Measurements from ENCODE around the gene PHLPP1. TPM values are rescaled to one million over a fixed set of nuclear protein-coding genes. Genes with fewer than 3 reads are reported as not detected.

PHLPP1 gene
- total and polyA plus RNA-seq, 2 of the 4 experiments (the other 2 are of a cell fraction), result 3.3 to 3.6 TPM

GRCh38 chr18:62741118-62741566 is 25.8 kb downstream of the PHLPP1 start:
- peaks cover 4% of the 10 kb centered on the region; the same call in 1 of the 2 replicates for H4K20me1 ChIP-seq (ENCODE audit: insufficient read depth, low read length)
- H3K4ac ChIP-seq (ENCODE audit: low read depth, low read length), result no peak overlapping the region
- in situ Hi-C loops (cut with MboI; ENCODE audit: low sequenced_read_pairs), result no loop called here
- BruUV-seq (replicated peaks), result no TSS peak
- H3K9ac ChIP-seq (ENCODE audit: low read depth, low read length), result no peak overlapping the region
- POLR2A ChIA-PET (ENCODE audit: unreplicated experiment), result interaction anchor here (0.6 kb wide), 1 partner anchor 12 kb away, joined by 4 read pairs; no protein-coding TSS in a partner anchor
- ATAC-seq (ENCODE audit: low read depth) (no peak), DNase-seq (peak; percentile 61)
- H2AK9ac ChIP-seq (replicated peaks; ENCODE audit: low read depth, low read length, poor library complexity), result no peak overlapping the region
- CTCF ChIA-PET, result no interaction called here
- peaks cover 8% of the 10 kb centered on the region; the same call in 1 of the 2 replicates for H3K9me1 ChIP-seq (ENCODE audit: insufficient read depth, low read length)
- H2AK5ac ChIP-seq (ENCODE audit: low read depth, low read length), result no peak overlapping the region
- no peak overlapping the region for H2BK15ac ChIP-seq (ENCODE audit: low read depth, low read length)
- H3K4me1 ChIP-seq (ENCODE audit: control insufficient read depth, insufficient read depth, low read length), result peaks cover 9% of the 10 kb centered on the region
- no peak overlapping the region for H4K91ac ChIP-seq (ENCODE audit: insufficient read depth, low read depth, low read length)
- no peaks in the 10 kb centered on the region for H3K9me3 ChIP-seq (ENCODE audit: control insufficient read depth, insufficient read depth, low read length)
- no peaks in the 10 kb centered on the region for H3K36me3 ChIP-seq (ENCODE audit: control insufficient read depth, insufficient read depth, low read length)
- no peak overlapping the region for H2AFZ ChIP-seq (replicated peaks; ENCODE audit: low read length, poor library complexity)
- H3K18ac ChIP-seq (ENCODE audit: low read depth, low read length), result no peak overlapping the region
- H3K27ac ChIP-seq (ENCODE audit: insufficient read depth, low read length), result no peak overlapping the region
- H3K79me1 ChIP-seq (ENCODE audit: low read depth in 1 of 2, low read length in 2 of 2), result peaks cover 7 to 31% of the 10 kb centered on the region in 2 experiments; a peak in 3 of 4 replicates
- H2BK20ac ChIP-seq (ENCODE audit: low read depth, low read length), result no peak overlapping the region
- intact Hi-C loops (cut with micrococcal nuclease), result no loop called here
- dilution Hi-C loops (cut with HindIII; ENCODE audit: low sequenced_read_pairs, unreplicated experiment), result no loop called here
- no peak overlapping the region for H3K23ac ChIP-seq (ENCODE audit: low read depth, low read length)
- no peak for TF ChIP-seq POLR2A (IDR thresholded peaks at IDR 0.05; ENCODE audit: low read depth, low read length)
- no peak for TF ChIP-seq RCOR1 (IDR thresholded peaks at IDR 0.05; ENCODE audit: insufficient replicate concordance, low read length)
- no peak for TF ChIP-seq FOS (IDR thresholded peaks at IDR 0.05; ENCODE audit: low read depth, low read length)
- TF ChIP-seq CTCF (conservative IDR thresholded peaks at IDR 0.05; ENCODE audit: low read depth, low read length), result no peak
- no peak for TF ChIP-seq MAZ (IDR thresholded peaks at IDR 0.05; ENCODE audit: borderline replicate concordance, low read depth, low read length)
- TF ChIP-seq USF2 (IDR thresholded peaks at IDR 0.05; ENCODE audit: low read depth, low read length), result no peak
- TF ChIP-seq SMC3 (IDR thresholded peaks at IDR 0.05; ENCODE audit: low read depth, low read length), result no peak
- TF ChIP-seq BHLHE40 (IDR thresholded peaks at IDR 0.05; ENCODE audit: low read depth, low read length), result no peak
- no peak for TF ChIP-seq CEBPB (IDR thresholded peaks at IDR 0.05; ENCODE audit: low read depth, low read length)
- no peak for TF ChIP-seq CHD1 (IDR thresholded peaks at IDR 0.05; ENCODE audit: low read depth, low read length)
- TF ChIP-seq NFE2L2 (IDR thresholded peaks at IDR 0.05; ENCODE audit: low read depth, low read length), result no peak
- TF ChIP-seq ELK1 (IDR thresholded peaks at IDR 0.05; ENCODE audit: borderline replicate concordance, low read depth, low read length), result no peak
- no peak for TF ChIP-seq MXI1 (IDR thresholded peaks at IDR 0.05; ENCODE audit: borderline replicate concordance, low read depth, low read length)
- TF ChIP-seq RAD21 (IDR thresholded peaks at IDR 0.05; ENCODE audit: low read length), result no peak
- no peak for TF ChIP-seq RFX5 (IDR thresholded peaks at IDR 0.05; ENCODE audit: low read depth, low read length)
- no peak overlapping the region for H3K56ac ChIP-seq (ENCODE audit: extremely low read depth, insufficient read depth, low read length)
- H3K27me3 ChIP-seq (ENCODE audit: control insufficient read depth, insufficient read depth, low read length), result no peaks in the 10 kb centered on the region
- H4K8ac ChIP-seq (ENCODE audit: low read depth in 2 of 2, low read length in 2 of 2), result no peak overlapping the region
- no peak overlapping the region for H4K5ac ChIP-seq (ENCODE audit: low read depth, low read length)
- no peak overlapping the region for H3K14ac ChIP-seq (replicated peaks; ENCODE audit: low read depth, low read length)
- H2BK5ac ChIP-seq (ENCODE audit: low read depth, low read length, poor library complexity, severe bottlenecking), result no peak overlapping the region
- no peak overlapping the region for H3K4me3 ChIP-seq (ENCODE audit: insufficient read depth, low read depth, low read length)
- no peak overlapping the region for H2BK120ac ChIP-seq (ENCODE audit: low read depth, low read length)
- no CpG with 5 or more reads among the region's 4 CpGs for WGBS, 2 experiments (ENCODE audit: extremely low coverage in 2 of 2, insufficient read length in 1 of 2)
- H3K4me2 ChIP-seq (ENCODE audit: low read depth, low read length), result no peak overlapping the region

All from IMR-90 (cell line).